ENCODE results near the gene SPATS2L. TPM values are rescaled to one million over a fixed set of nuclear protein-coding genes. Genes with fewer than 3 reads are reported as not detected.

The SPATS2L gene
- total and polyA plus RNA-seq, 2 of the 13 experiments (the other 11 are each of a cell fraction or from before 2014, with no cell fraction given): 154 to 212 TPM

GRCh38 chr2:200301953-200302858 lies 4.3 kb upstream of the SPATS2L start (continued):
- TF ChIP-seq ARID4A (CRISPR knock-in tag; IDR thresholded peaks at IDR 0.05; ENCODE audit: borderline replicate concordance) (no peak), ZNF230 (CRISPR knock-in tag; IDR thresholded peaks at IDR 0.05) (0 out of 2 replicates have a peak, but pooled peaks have one; percentile 13)

- peak overlapping the region; percentile 51 for H3K9ac ChIP-seq (ENCODE audit: insufficient read depth, low read depth, low read length)
- ChIA-PET POLR2A (interaction anchor here (0.7 to 6.0 kb wide), 7 partner anchors 8 to 102 kb away, joined by 3 to 187 read pairs (median 5); no protein-coding TSS in a partner anchor), CTCF (ENCODE audit: low intra/inter-chr PET ratio, low total read pairs) (no interaction called here)
- H3K79me2 ChIP-seq (ENCODE audit: insufficient read depth, low read length): peaks cover 35% of the 10 kb centered on the region
- H3K27ac ChIP-seq (ENCODE audit: extremely low read length, insufficient read depth, low read length): peak overlapping the region; percentile 65
- H3K27me3 ChIP-seq (ENCODE audit: control insufficient read depth in 1 of 2, insufficient read depth in 2 of 2, low read length in 2 of 2): no peaks in the 10 kb centered on the region; a peak in 1 of 5 replicates
- WGBS (ENCODE audit: low lambda C conversion rate): 29% methylated on average over 9 of the region's 9 CpGs
- H4K20me1 ChIP-seq (ENCODE audit: insufficient read depth, low read length): 0 out of 2 replicates have a peak, but pooled peaks cover under 1% of the 10 kb centered on the region
- in situ Hi-C loops (cut with HindIII; ENCODE audit: extremely low pct_ligation_motif_present, low pct_unique_long_range_greater_than_20kb) (loop anchor here (10.0 kb wide), 1 partner anchor 318 kb away; no protein-coding TSS in a partner anchor), intact Hi-C loops (cut with micrococcal nuclease; ENCODE audit: unreplicated experiment) (loop anchor here (1.0 to 2.0 kb wide), 5 partner anchors 16 to 318 kb away; no protein-coding TSS in a partner anchor)
- DNase-seq (ENCODE audit: low spot score) (peak; percentile 100), FAIRE-seq (peak; percentile 86), ATAC-seq (peak; percentile 84)
- H3K36me3 ChIP-seq (replicated peaks in 1 of 2; ENCODE audit: control insufficient read depth in 1 of 2, insufficient read depth in 2 of 2, low read length in 2 of 2): no peaks in the 10 kb centered on the region
- no TSS peak for BruUV-seq (replicated peaks)
- H3K4me2 ChIP-seq (ENCODE audit: low read depth, low read length): peak overlapping the region; percentile 80
- H3K4me1 ChIP-seq (ENCODE audit: insufficient read depth, low read length): peaks cover 54% of the 10 kb centered on the region
- H3K9me3 ChIP-seq (ENCODE audit: low read length): no peaks in the 10 kb centered on the region
- H2AFZ ChIP-seq (ENCODE audit: low read length): no peak overlapping the region
- H3K4me3 ChIP-seq (replicated peaks in 1 of 3; ENCODE audit: insufficient read depth in 1 of 3, low read depth in 2 of 3, low read length in 3 of 3): peak overlapping the region in 2 of 3 experiments; percentile 18 to 41; a peak in 2 of 6 replicates
- TF ChIP-seq ZFP82 (CRISPR knock-in tag; IDR thresholded peaks at IDR 0.05; ENCODE audit: borderline replicate concordance) (no peak), GPN1 (CRISPR knock-in tag; IDR thresholded peaks at IDR 0.05; ENCODE audit: borderline replicate concordance) (no peak), ZNF740 (CRISPR knock-in tag; IDR thresholded peaks at IDR 0.05) (no peak), NR0B2 (CRISPR knock-in tag; IDR thresholded peaks at IDR 0.05) (no peak), HOXA9 (CRISPR knock-in tag; IDR thresholded peaks at IDR 0.05; ENCODE audit: borderline replicate concordance) (no peak), ZNF850 (CRISPR knock-in tag; conservative IDR thresholded peaks at IDR 0.05) (no peak), ZNF580 (CRISPR knock-in tag; IDR thresholded peaks at IDR 0.05; ENCODE audit: borderline replicate concordance, low read depth) (0 out of 2 replicates have a peak, but pooled peaks have one; percentile 78), ZSCAN22 (CRISPR knock-in tag; IDR thresholded peaks at IDR 0.05) (no peak)
These were observed 3.4 kb upstream of the SPATS2L start for GRCh38 chr2:200302940-200303727.
